NB4 (cell line): ENCODE measurements around the gene CA14.

ENCODE experiments used
- DNase-seq: peaks from one replicate; pipeline ENCODE4 v3.0.0; 2010; ENCODE audit warnings: low read depth
- H3K4me3 ChIP-seq: one replicate; pipeline ENCODE4 v1.5.1; 2011; ENCODE audit warnings: mild to moderate bottlenecking, low read depth, low read length, moderate library complexity
- CTCF ChIP-seq: IDR thresholded peaks from one replicate; pipeline ENCODE4 v1.5.1; 2012; ENCODE audit warnings: low read depth, low read length
- MAX ChIP-seq: IDR thresholded peaks from 2 replicates; pipeline ENCODE4 v1.6.1; 2011; ENCODE audit warnings: low read depth, low read length
- MYC ChIP-seq: IDR thresholded peaks from 2 replicates; pipeline ENCODE4 v1.6.1; 2011; ENCODE audit warnings: low read depth, low read length
- POLR2A ChIP-seq: IDR thresholded peaks from 2 replicates; pipeline ENCODE4 v1.6.1; 2011; ENCODE audit warnings: mild to moderate bottlenecking; ENCODE audit not compliant: insufficient read length; ENCODE audit errors: extremely low read depth

Gene CA14

GRCh38 chr1:150273311-150273710 is 15.7 kb downstream of the CA14 start:
- DNase-seq, result no peak
- TF ChIP-seq POLR2A (no peak), MAX (no peak), CTCF (no peak), MYC (no peak)

GRCh38 chr1:150280138-150280707 is 22.6 kb downstream of the CA14 start:
- no peak for TF ChIP-seq CTCF
- TF ChIP-seq MYC, result no peak
- TF ChIP-seq MAX, result no peak
- no peak for TF ChIP-seq POLR2A
- no peak for DNase-seq
- no peak overlapping the region for H3K4me3 ChIP-seq

More at GRCh38 chr1:150273311-150273710, 15.7 kb downstream of the CA14 start:
- no peak overlapping the region for H3K4me3 ChIP-seq

GRCh38 chr1:150281221-150281757 is 23.7 kb downstream of the CA14 start:
- peak; percentile 77 for DNase-seq
- TF ChIP-seq POLR2A, result no peak
- TF ChIP-seq CTCF, result peak; percentile 76
- peak overlapping the region; percentile 54 for H3K4me3 ChIP-seq

GRCh38 chr1:150281758-150282557 is 24.4 kb downstream of the CA14 start, which contains the start of gene CIART:
CIART (plus strand) TSS chr1:150282554; CDS start chr1:150283268, 714 bp downstream.
- no peak for TF ChIP-seq MAX
- no peak for TF ChIP-seq POLR2A
- no peak for TF ChIP-seq MYC
- no peak for TF ChIP-seq CTCF
- peak; percentile 58 for DNase-seq
- H3K4me3 ChIP-seq, result peak within 1 kb of the TSS; percentile 54

- no peak overlapping the region for H3K4me3 ChIP-seq
- TF ChIP-seq POLR2A, result no peak
- TF ChIP-seq CTCF, result no peak
- TF ChIP-seq MAX, result no peak
- no peak for TF ChIP-seq MYC
- no peak for DNase-seq
Measured at GRCh38 chr1:150282558-150282958, 25.0 kb downstream of the CA14 start.
